Pancreas (tissue), 10 donors: ENCODE data around the gene TLE4. TPM values are rescaled to one million over a fixed set of nuclear protein-coding genes. Genes with fewer than 3 reads are reported as not detected.

ENCODE experiments used
- ATAC-seq, 4 donors: fragments of 200-7000 bp; cut with Tn5 transposase; one replicate each; pipeline versions ENCODE4 v1.8.0 to v1.9.1; 2020; ENCODE audit warnings: mild to moderate bottlenecking in 4 of 4, moderate library complexity in 4 of 4
- DNase-seq, 6 donors: peaks; one replicate each; pipeline ENCODE4 v3.0.0-alpha.2; 2020
- FAIRE-seq: peaks from 2 replicates; lab custom pipeline; 2012; peaks lifted over from hg19 to GRCh38; lab: Jason Lieb, UNC
- H3K27ac ChIP-seq, 4 donors: fragments of 200-600 bp; sonication (generic); 1 replicate in 3 of 4; 2 replicates in 1 of 4; pipeline versions ENCODE4 v1.5.0 to v1.8.0; 2020
- H3K27me3 ChIP-seq, 4 donors: fragments of 200-600 bp; one replicate each; pipeline ENCODE4 v1.8.0; 2021
- H3K36me3 ChIP-seq, 3 donors: fragments of 200-600 bp; sonication (generic) in 1 of 3; one replicate each; pipeline versions ENCODE4 v1.5.0 to v1.8.0; 2020 to 2021
- H3K4me1 ChIP-seq, 3 donors: fragments of 200-600 bp; one replicate each; pipeline ENCODE4 v1.8.0; 2021
- H3K4me3 ChIP-seq, 4 donors: fragments of 200-600 bp; sonication (generic) in 2 of 4; one replicate each; pipeline versions ENCODE4 v1.5.0 to v1.8.0; 2020 to 2021
- H3K9me3 ChIP-seq, 4 donors: fragments of 200-600 bp; one replicate each; pipeline ENCODE4 v1.8.0; 2021
- CTCF ChIP-seq, 4 donors: fragments of 200-600 bp; sonication (generic) in 3 of 4; IDR thresholded peaks; one replicate each; pipeline versions ENCODE4 v1.5.0 to v1.8.0; 2021; ENCODE audit warnings: antibody characterized with exemption in 4 of 4
- WGBS, 2 donors: extraction: QIAGEN DNeasy Blood & Tissue Kit; methylation state at CpG; one replicate each; pipeline ENCODE4 v1.1.7; 2013; 5-methylcytosine and 5-hydroxymethylcytosine counted together
- intact Hi-C, 3 donors: fragments of 100-400 bp; cut with DNase I; formaldehyde crosslinking; loops; one replicate each; pipeline versions ENCODE4 v1.11.1 to v1.14.2; 2022
- polyA plus RNA-seq, 2 donors: library from polyadenylated mRNA; stranded (reverse); fragments of 200-250 nt; gene quantifications; one replicate each; pipeline ENCODE4 v1.2.3, GENCODE V29; 2013
- total RNA-seq, 6 donors: library from RNA; stranded (reverse); fragmentation: NEBNext Ultra II Directional in 4 of 6; extraction: Animal tissue kit (Norgen Biotek cat#: 25700) in 4 of 6; gene quantifications; one replicate each; pipeline versions ENCODE4 v1.2.1 to v1.2.4, GENCODE V29; 2021 to 2023
- donor health status: healthy with polysubstance abuse.
- donor health status: DM: no; HTN: no; CAD: no; lungs with moderate emphysema.
- donor health status: DM: no; HTN: no; CAD: no.
- donor health status: control.
- donor health status: control.
- donor health status: Bipolar disorder and iron deficiency.
- donor health status: DM: yes; HTN: yes; CAD: no.
- donor health status: DM: no; HTN: no; CAD: no.
- donor health status: DM: no; HTN: no; CAD: no.
- donor health status: DM: yes; HTN: yes; CAD: no.

Gene TLE4
- total and polyA plus RNA-seq, 8 donors = 2.8 to 19.0 (median 9.7) TPM

DNA sequence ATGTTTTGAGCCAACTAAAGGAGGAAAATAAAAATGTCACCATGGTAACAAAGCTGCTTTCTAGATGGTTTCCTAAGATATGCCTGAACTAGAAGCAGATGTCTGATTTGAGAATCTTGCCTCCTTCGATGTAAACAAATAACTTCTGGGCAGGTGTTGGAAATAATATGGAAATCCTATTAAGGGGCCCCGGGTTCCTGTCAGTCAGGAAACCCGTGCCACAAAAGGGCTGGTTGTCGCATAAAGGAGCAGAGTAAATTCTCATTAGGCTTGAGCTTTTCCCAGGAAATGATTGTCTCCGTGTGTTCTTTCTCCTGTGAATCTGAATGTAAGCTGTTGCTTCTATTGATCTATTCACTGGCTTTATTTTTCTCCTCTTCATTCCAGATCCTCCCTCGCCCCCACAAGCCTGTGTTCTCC, 90.8 kb downstream of the TLE4 start:
- Histone ChIP-seq H3K36me3 (no peaks in the 10 kb centered on the region), H3K9me3 (no peaks in the 10 kb centered on the region), H3K4me3 (no peak overlapping the region), H3K4me1 (no peaks in the 10 kb centered on the region), H3K27ac (no peak overlapping the region), H3K27me3 (no peaks in the 10 kb centered on the region)
- WGBS, 2 donors = 68 to 77% methylated on average over 6 of the region's 6 CpGs
- FAIRE-seq (no peak), DNase-seq (no peak), ATAC-seq (no peak)
- intact Hi-C loops = no loop called here
- no peak for TF ChIP-seq CTCF (IDR thresholded peaks at IDR 0.05)

GRCh38 chr9:79663300-79663699, 91.5 kb downstream of the TLE4 start:
- no peak for FAIRE-seq
- no peak overlapping the region for H3K27ac ChIP-seq

DNA sequence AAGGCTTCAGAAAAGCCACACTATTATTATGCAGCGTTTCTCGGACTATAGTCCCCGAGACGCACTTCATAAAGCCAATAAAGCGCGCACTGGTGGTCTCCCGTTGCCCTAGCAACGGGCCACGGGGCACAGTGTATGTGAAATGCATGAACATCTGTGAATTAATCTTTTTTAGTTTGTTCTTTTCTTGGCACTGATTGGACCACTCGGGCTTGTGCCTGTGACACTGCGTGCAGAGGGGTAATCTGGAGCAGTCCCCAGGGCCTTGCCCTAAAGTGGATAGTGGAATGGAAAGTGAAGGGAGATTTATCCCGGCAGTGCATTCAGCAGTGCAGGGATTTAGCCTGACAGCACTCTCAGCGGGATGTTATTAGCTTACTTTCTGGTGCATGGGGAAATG, 92.1 kb downstream of the TLE4 start:
- Histone ChIP-seq H3K27me3 (no peaks in the 10 kb centered on the region), H3K27ac (no peak overlapping the region), H3K9me3 (no peaks in the 10 kb centered on the region), H3K4me3 (no peak overlapping the region), H3K4me1 (peaks cover 0 to 8% (median 0%) of the 10 kb centered on the region in 3 donors), H3K36me3 (no peaks in the 10 kb centered on the region)
- ATAC-seq = no peak
- no peak for DNase-seq
- intact Hi-C loops = no loop called here
- 82 to 85% methylated on average over 13 of the region's 13 CpGs for WGBS, 2 donors
- no peak for FAIRE-seq
- TF ChIP-seq CTCF (IDR thresholded peaks at IDR 0.05) = no peak

More at GRCh38 chr9:79663300-79663699, 91.5 kb downstream of the TLE4 start:
- no peak for DNase-seq
- no peak for ATAC-seq
- Histone ChIP-seq H3K36me3 (no peaks in the 10 kb centered on the region), H3K9me3 (no peaks in the 10 kb centered on the region), H3K4me1 (peaks cover 0 to 2% (median 0%) of the 10 kb centered on the region in 3 donors), H3K4me3 (no peak overlapping the region), H3K27me3 (no peaks in the 10 kb centered on the region)
- no peak for TF ChIP-seq CTCF (IDR thresholded peaks at IDR 0.05)
- intact Hi-C loops = no loop called here
- 76 to 78% methylated on average over 6 of the region's 6 CpGs for WGBS, 2 donors

DNA sequence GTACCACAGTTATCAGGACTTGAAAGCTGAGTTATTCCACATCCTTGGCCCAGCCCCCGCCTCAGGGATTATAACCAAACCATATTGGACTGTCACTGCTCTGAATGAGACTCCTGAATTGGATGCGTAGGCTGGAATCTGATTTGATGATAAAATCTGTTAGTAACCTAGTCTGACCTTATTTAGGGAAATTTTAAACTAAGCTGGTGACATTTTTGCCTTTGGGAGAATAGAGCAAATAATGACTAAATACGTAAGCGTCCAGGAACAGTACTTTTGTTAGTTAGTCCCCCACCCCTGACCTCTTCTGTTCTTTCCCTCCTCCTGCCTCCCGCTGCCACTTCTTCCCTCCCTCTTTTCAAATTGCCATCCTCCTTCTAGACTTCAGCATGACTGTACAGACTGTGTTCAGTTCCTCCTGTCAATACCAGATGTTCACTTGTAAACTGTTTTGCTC, 92.6 kb downstream of the TLE4 start:
- no peaks in the 10 kb centered on the region for H3K36me3 ChIP-seq
- ATAC-seq = no peak

More for the DNA sequence above, 92.6 kb downstream of the TLE4 start:
- Histone ChIP-seq H3K4me3 (no peak overlapping the region), H3K4me1 (peaks cover 0 to 8% (median 0%) of the 10 kb centered on the region in 3 donors), H3K27ac (no peak overlapping the region), H3K9me3 (no peaks in the 10 kb centered on the region), H3K27me3 (no peaks in the 10 kb centered on the region)
- no peak for DNase-seq
- WGBS, 2 donors = 87 to 89% methylated on average over 5 of the region's 5 CpGs
- FAIRE-seq = no peak
- TF ChIP-seq CTCF (IDR thresholded peaks at IDR 0.05) = no peak
- intact Hi-C loops = no loop called here
